GM13977 (cell line): ENCODE measurements around the gene ZNF786.
A peak's percentile ranks its signal among the peaks of the same experiment; 100 is the strongest.
"Not testable (repeated sequence)": the region's sequence is repeated elsewhere in the genome, so short reads cannot be mapped to it uniquely, and the experiment has no call there.

Source experiments
- DNase-seq: peaks from one replicate; pipeline ENCODE4 v3.0.0; 2012; ENCODE audit warnings: low spot score
- in situ Hi-C: fragments of 300-500 bp; cut with MboI; formaldehyde crosslinking; loops from one replicate; pipeline ENCODE4 v1.12.0; 2022; ENCODE audit warnings: low sequenced_read_pairs, low pct_unique_long_range_greater_than_20kb, mixed read lengths, inconsistent platforms; ENCODE audit not compliant: unreplicated experiment
- TF ChIP-seq, protein P1 (sequence below): IDR thresholded peaks from 2 replicates; pipeline ENCODE4 v1.5.1; 2012; ENCODE audit warnings: mild to moderate bottlenecking, control low read depth; ENCODE audit not compliant: insufficient read depth; ENCODE audit errors: extremely low read depth, missing control alignments

Gene ZNF786

DNA sequence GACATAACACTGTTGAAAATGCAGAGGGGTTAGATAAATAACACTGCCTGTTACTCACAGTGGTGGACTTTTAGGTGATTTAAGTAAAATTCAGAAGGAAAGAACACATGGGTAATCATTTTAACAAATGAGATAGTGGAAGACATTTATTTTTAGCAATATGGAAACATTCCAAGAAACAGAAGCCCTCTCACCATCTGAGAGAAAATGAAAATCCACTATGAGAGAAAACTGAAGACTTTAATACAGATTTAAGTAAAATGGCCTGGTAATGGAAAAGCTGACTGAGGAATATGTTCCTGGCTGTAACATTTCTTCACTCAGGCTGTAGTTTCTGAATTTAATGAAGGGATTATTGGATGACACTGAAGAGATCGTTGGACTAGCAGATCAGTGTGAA, 12.1 kb upstream of the ZNF786 start:
- TF ChIP-seq, protein P1, sequence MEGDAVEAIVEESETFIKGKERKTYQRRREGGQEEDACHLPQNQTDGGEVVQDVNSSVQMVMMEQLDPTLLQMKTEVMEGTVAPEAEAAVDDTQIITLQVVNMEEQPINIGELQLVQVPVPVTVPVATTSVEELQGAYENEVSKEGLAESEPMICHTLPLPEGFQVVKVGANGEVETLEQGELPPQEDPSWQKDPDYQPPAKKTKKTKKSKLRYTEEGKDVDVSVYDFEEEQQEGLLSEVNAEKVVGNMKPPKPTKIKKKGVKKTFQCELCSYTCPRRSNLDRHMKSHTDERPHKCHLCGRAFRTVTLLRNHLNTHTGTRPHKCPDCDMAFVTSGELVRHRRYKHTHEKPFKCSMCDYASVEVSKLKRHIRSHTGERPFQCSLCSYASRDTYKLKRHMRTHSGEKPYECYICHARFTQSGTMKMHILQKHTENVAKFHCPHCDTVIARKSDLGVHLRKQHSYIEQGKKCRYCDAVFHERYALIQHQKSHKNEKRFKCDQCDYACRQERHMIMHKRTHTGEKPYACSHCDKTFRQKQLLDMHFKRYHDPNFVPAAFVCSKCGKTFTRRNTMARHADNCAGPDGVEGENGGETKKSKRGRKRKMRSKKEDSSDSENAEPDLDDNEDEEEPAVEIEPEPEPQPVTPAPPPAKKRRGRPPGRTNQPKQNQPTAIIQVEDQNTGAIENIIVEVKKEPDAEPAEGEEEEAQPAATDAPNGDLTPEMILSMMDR: no peak
- no peak for DNase-seq
- in situ Hi-C loops: no loop called here

DNA sequence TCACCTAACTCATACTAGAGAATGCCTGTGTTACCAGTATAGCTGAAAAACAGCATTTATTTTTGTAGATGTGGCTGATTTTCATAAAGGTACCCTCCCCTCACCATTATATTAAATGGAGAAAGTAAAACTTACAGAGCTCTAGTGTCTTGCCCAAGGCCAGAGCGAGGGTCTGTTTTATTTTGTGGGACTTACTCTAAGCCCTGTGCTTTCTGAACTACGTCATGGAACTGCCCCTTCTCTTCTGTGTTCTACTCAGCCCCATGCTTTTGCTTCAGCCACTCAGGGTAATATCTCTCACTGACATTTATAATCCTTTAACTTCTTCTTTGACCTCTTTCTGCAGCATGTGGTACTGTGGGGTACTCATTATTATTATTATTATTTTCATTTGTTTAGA, 10.3 kb upstream of the ZNF786 start:
- in situ Hi-C loops: no loop called here
- TF ChIP-seq, protein P1: no peak

DNA sequence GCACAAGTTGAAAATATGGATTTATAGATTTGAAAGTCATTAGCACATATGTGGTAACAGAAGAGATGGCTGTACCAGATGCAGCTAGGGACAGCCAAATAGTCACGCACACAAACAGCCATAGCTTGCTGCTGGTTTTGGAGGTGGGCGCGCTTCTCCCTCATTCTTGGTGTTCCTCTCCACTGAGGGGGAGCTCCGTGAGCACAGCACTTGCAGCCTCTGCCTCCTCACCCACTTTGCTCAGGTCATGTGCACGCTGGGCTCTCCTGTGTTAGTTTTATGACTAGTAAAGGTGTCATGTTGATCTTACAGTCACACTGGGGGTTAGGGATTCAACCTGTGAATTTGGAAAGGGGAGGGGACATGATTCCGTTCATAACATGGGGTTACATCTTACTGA, 8.5 kb upstream of the ZNF786 start:
- in situ Hi-C loops: no loop called here
- DNase-seq: no peak
- TF ChIP-seq, protein P1: no peak

More for the DNA sequence above, 10.3 kb upstream of the ZNF786 start:
- no peak for DNase-seq

DNA sequence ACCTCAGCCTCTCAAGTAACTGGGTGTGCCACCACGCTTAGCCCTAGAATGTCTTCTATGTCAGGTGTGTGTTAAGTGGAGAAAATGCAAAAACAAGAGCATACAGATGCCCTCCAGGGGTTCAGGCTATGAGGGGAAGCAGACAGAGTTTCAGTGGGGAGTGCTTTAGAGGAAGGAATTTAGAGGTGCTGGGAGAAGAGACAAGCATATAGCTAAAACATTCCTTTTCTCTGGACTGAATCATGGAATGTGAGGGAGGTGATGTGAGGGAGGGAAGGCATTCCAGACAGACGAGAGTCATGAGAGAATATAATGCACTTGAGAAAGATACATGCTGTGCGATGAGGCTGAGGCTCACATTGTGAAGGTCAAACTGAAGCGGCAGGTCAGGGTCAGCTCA, 6.6 kb upstream of the ZNF786 start:
- no peak for DNase-seq
- in situ Hi-C loops: no loop called here
- TF ChIP-seq, protein P1: no peak

DNA sequence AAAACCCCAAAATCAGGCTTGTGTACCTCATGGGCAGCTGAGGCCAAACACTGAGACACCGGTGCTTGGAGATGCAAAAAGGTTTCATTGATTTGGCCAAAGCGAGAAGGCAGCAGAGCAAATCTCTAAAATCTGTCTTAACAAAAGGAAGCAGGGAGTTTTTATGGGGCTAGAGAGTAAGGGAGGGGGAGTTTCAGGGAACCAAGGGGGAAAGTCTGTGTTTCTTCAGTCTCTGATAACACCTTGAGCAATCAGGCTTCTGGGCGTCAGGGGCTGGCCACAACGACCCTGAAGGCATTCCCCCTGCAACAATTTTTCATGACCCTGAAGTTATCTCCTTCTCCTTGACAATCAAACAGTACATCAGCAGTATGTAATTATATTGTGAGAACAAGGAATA, 2.7 kb upstream of the ZNF786 start:
- TF ChIP-seq, protein P1: no peak
- in situ Hi-C loops: no loop called here
- DNase-seq: peak; percentile 53

DNA sequence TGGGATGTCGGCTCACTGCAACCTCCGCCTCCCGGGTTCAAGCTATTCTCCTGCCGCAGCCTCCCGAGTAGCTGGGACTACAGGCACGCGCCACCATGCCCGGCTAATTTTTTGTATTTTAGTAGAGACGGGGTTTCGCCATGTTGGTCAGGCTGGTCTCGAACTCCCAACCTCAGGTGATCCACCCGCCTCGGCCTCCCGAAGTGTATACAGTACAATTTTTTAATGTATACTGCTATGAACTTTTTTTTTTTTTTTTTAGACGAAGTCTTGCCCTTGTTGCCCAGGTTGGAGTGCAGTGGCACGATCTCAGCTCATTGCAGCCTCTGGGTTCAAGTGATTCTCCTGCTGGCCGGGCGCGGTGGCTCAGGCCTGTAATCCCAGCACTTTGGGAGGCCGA, 1.7 kb upstream of the ZNF786 start:
- DNase-seq, in situ Hi-C loops: not testable (repeated sequence)

DNA sequence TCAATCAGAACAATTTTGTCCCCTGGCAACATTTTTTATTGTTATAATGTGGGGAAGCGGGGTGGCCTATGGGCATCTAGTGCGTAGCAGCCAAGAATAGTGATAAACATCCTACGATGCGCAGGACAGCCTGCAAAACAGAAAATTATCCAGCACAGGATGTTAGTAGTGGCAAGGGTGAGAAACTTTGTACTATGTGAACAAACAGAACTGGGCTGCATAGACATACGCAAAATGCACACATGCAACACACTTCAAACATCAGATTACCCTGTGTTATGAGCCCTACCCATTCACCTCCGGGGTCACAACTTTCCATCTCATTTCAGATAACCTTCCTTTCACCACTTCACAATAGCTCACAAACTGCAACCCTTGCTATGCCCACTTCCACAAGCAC, 3.1 kb downstream of the ZNF786 start:
- TF ChIP-seq, protein P1: no peak
- DNase-seq: no peak
- in situ Hi-C loops: no loop called here
